Coronary artery (tissue), 2 donors: ENCODE results near the gene NHP2.

Experiments used
- DNase-seq: peaks from one replicate; pipeline ENCODE4 v3.0.0-alpha.2; 2017; ENCODE audit warnings: low spot score
- H3K27ac ChIP-seq, 2 donors: fragments of 200-600 bp; sonication (generic); one replicate each; pipeline ENCODE4 v1.5.1; 2016 to 2019
- H3K4me3 ChIP-seq: fragments of 200-600 bp; sonication (generic); 2 replicates; pipeline ENCODE4 v1.5.1; 2016; ENCODE audit warnings: mild to moderate bottlenecking, moderate library complexity
- CTCF ChIP-seq: fragments of 200-600 bp; sonication (generic); IDR thresholded peaks from one replicate; pipeline ENCODE4 v1.5.1; 2019; ENCODE audit warnings: antibody characterized with exemption

NHP2 gene

DNA sequence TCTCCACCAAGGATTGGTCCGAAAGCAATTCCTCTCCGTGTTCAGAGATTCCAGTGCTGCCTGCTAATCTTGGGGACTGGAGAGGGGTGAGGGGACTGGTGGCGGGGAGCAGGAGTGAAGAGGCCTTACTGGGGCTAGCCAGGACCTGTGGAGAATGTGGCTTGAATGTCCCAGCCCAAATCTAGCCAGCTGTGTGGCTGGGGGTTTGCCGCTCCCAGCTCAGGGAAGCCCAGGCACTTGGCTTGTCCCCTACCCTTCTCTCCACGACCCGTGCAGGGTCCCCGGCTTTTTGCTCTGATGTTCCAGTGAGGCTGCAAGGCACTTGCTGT is 37.9 kb downstream of the NHP2 start:
- no peak overlapping the region for H3K4me3 ChIP-seq
- H3K27ac ChIP-seq = no peak overlapping the region
- no peak for DNase-seq
- no peak for TF ChIP-seq CTCF

GRCh38 chr5:178115136-178115813 is 38.4 kb downstream of the NHP2 start:
- DNase-seq = no peak
- no peak for TF ChIP-seq CTCF
- Histone ChIP-seq H3K27ac (no peak overlapping the region), H3K4me3 (no peak overlapping the region)

GRCh38 chr5:178114325-178115135 is 39.2 kb downstream of the NHP2 start:
- DNase-seq = no peak
- no peak for TF ChIP-seq CTCF
- H3K27ac ChIP-seq = no peak overlapping the region
- peak overlapping the region; percentile 69 for H3K4me3 ChIP-seq

DNA sequence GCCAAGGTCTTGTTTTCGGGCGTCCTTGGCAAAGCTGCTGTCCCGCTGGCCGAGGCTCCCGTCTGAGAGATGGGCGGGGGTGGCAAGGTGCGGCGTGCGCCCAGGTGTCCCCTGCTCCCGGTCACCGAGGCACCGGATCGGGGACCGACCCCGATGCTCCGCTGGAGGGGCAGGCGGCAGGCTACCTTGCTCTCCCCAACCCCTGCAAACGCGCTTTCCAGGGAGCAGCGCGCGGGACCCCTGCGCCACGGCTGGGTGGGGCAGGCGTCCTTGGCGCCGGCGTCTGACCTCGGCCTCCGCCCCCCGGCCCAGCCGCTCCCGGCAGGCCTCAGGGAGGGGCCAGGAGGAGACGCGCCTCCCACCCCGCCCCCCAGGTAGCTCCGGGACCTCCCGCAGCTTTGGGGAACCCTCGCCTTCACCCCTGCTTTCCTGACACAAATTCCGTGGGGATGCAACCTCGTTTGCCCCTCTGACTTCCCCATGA is 39.8 kb downstream of the NHP2 start:
- Histone ChIP-seq H3K4me3 (peak overlapping the region; percentile 69), H3K27ac (no peak overlapping the region)
- no peak for TF ChIP-seq CTCF
- DNase-seq = no peak

GRCh38 chr5:178113141-178113787 is 40.4 kb downstream of the NHP2 start, which contains the start of gene N4BP3:
Gene N4BP3 (plus strand): TSS chr5:178113532. CDS start chr5:178119584, 6,052 bp downstream.
- no peak within 1 kb of the TSS for H3K27ac ChIP-seq
- no peak for TF ChIP-seq CTCF
- H3K4me3 ChIP-seq = peak within 1 kb of the TSS; percentile 69
- DNase-seq = no peak

DNA sequence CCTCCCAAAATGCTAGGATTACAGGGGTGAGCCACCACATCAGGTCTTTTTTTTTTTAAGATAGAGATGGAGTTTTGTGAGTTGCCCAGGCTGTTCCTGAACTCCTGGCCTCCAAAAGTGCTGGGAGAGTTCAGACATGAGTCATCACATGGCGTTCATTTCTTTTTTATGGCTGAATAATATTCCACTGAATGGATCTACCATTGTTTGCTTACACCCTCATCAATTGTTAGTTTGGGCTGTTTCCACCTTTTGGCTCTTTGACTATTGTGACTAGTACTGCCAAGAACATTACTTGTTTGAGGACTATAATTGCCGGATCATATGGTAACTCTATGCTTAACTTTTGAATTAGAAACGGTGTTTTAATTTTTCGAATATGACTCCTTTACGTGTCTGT is 41.1 kb downstream of the NHP2 start:
- Histone ChIP-seq H3K4me3 (no peak overlapping the region), H3K27ac (no peak overlapping the region)
- TF ChIP-seq CTCF = no peak
- no peak for DNase-seq
